ENCODE results near the gene DHRS12.

GRCh38 chr13:51772105-51772455 lies 31.9 kb downstream of the DHRS12 start:
- TF ChIP-seq POLR2AphosphoS5 (IDR thresholded peaks at IDR 0.05; ENCODE audit: low read depth, low read length) (no peak), POLR2A (IDR thresholded peaks at IDR 0.05; ENCODE audit: low read depth, low read length) (no peak)

All from GM12892 (cell line).